SK-N-SH treated with all-trans-retinoic acid at 6 μM for 48 hours (cell line): ENCODE results near the gene DPT.

Experiments used
- ATAC-seq: fragments of 200-7000 bp; cut with Tn5 transposase; 3 replicates; pipeline ENCODE4 v1.9.1; 2020; ENCODE audit warnings: mild to moderate bottlenecking, moderate library complexity
- BACH2 ChIP-seq: fragments of 250-450 bp; sonication (Bioruptor Pico); IDR thresholded peaks from 2 replicates; pipeline ENCODE4 v1.9.0; 2021; ENCODE audit warnings: mild to moderate bottlenecking, borderline replicate concordance
- CREB5 ChIP-seq: fragments of 250-450 bp; sonication (Bioruptor Pico); IDR thresholded peaks from 2 replicates; pipeline ENCODE4 v1.5.1; 2020; ENCODE audit warnings: low read depth, mild to moderate bottlenecking, moderate library complexity
- CSDC2 ChIP-seq: fragments of 250-450 bp; sonication (Bioruptor Pico); IDR thresholded peaks from 2 replicates; pipeline ENCODE4 v1.5.0; 2020; ENCODE audit warnings: mild to moderate bottlenecking, moderate library complexity
- ESRRG ChIP-seq: fragments of 250-450 bp; sonication (Bioruptor Pico); IDR thresholded peaks from 2 replicates; pipeline ENCODE4 v1.6.1; 2021; ENCODE audit warnings: mild to moderate bottlenecking
- GLIS3 ChIP-seq: fragments of 250-450 bp; sonication (Bioruptor Pico); IDR thresholded peaks from 2 replicates; pipeline ENCODE4 v1.5.0; 2020; ENCODE audit warnings: mild to moderate bottlenecking, moderate library complexity
- ISL1 ChIP-seq: fragments of 250-450 bp; sonication (Bioruptor Pico); IDR thresholded peaks from 2 replicates; pipeline ENCODE4 v2.1.2; 2022; ENCODE audit warnings: mild to moderate bottlenecking, moderate library complexity
- OSR1 ChIP-seq: fragments of 250-450 bp; sonication (Bioruptor Pico); IDR thresholded peaks from 2 replicates; pipeline ENCODE4 v1.8.0; 2022; ENCODE audit warnings: moderate library complexity, mild to moderate bottlenecking, inconsistent platforms
- POU6F1 ChIP-seq: fragments of 250-450 bp; sonication (Bioruptor Pico); IDR thresholded peaks from 2 replicates; pipeline ENCODE4 v1.8.0; 2021; ENCODE audit warnings: low read depth, mild to moderate bottlenecking, moderate library complexity, borderline replicate concordance
- PPARA ChIP-seq: fragments of 250-450 bp; sonication (Bioruptor Pico); IDR thresholded peaks from 2 replicates; pipeline ENCODE4 v1.5.0; 2020; ENCODE audit warnings: mild to moderate bottlenecking, borderline replicate concordance
- RARB ChIP-seq: fragments of 250-450 bp; sonication (Bioruptor Pico); IDR thresholded peaks from 2 replicates; pipeline ENCODE4 v1.8.0; 2021; ENCODE audit warnings: mild to moderate bottlenecking, moderate library complexity
- SNAI2 ChIP-seq: fragments of 250-450 bp; sonication (Bioruptor Pico); IDR thresholded peaks from 2 replicates; pipeline ENCODE4 v1.5.0; 2020; ENCODE audit warnings: mild to moderate bottlenecking, moderate library complexity
- TCF4 ChIP-seq: fragments of 250-450 bp; sonication (Bioruptor Pico); IDR thresholded peaks from 2 replicates; pipeline ENCODE4 v1.8.0; 2021; ENCODE audit warnings: mild to moderate bottlenecking, moderate library complexity, borderline replicate concordance
- TOX ChIP-seq: fragments of 250-450 bp; sonication (Bioruptor Pico); IDR thresholded peaks from 2 replicates; pipeline ENCODE4 v1.8.0; 2021; ENCODE audit warnings: mild to moderate bottlenecking, moderate library complexity, borderline replicate concordance
- ZC3H10 ChIP-seq: fragments of 250-450 bp; sonication (Bioruptor Pico); IDR thresholded peaks from 2 replicates; pipeline ENCODE4 v1.5.1; 2021; ENCODE audit warnings: mild to moderate bottlenecking, moderate library complexity
- ZFP3 ChIP-seq: fragments of 250-450 bp; sonication (Bioruptor Pico); IDR thresholded peaks from 2 replicates; pipeline ENCODE4 v1.5.0; 2020; ENCODE audit warnings: mild to moderate bottlenecking, moderate library complexity
- ZFP30 ChIP-seq: fragments of 450-650 bp; formaldehyde crosslinking; IDR thresholded peaks from 2 replicates; pipeline ENCODE4 v1.5.0; 2022; ENCODE audit warnings: mild to moderate bottlenecking, moderate library complexity
- ZNF565 ChIP-seq: fragments of 450-650 bp; formaldehyde crosslinking; conservative IDR thresholded peaks from 2 replicates; pipeline ENCODE4 v1.5.0; 2020; ENCODE audit warnings: low read depth, mild to moderate bottlenecking, moderate library complexity
- ZNF70 ChIP-seq: fragments of 450-650 bp; formaldehyde crosslinking; IDR thresholded peaks from 2 replicates; pipeline ENCODE4 v1.5.0; 2020; ENCODE audit warnings: mild to moderate bottlenecking, moderate library complexity
- ZNF8 ChIP-seq: fragments of 450-650 bp; formaldehyde crosslinking; IDR thresholded peaks from 2 replicates; pipeline ENCODE4 v1.5.0; 2020; ENCODE audit warnings: mild to moderate bottlenecking, moderate library complexity
- TF ChIP-seq, protein P1 (sequence below): fragments of 250-450 bp; sonication (Bioruptor Pico); IDR thresholded peaks from 2 replicates; pipeline ENCODE4 v1.5.1; 2021; ENCODE audit warnings: mild to moderate bottlenecking, moderate library complexity
- TF ChIP-seq, protein P2 (sequence below): fragments of 250-450 bp; sonication (Bioruptor Pico); IDR thresholded peaks from 2 replicates; pipeline ENCODE4 v1.5.0; 2020; ENCODE audit warnings: mild to moderate bottlenecking, moderate library complexity
- TF ChIP-seq, protein P3 (sequence below): fragments of 250-450 bp; sonication (Bioruptor Pico); IDR thresholded peaks from 2 replicates; pipeline ENCODE4 v1.8.0; 2020; ENCODE audit warnings: mild to moderate bottlenecking, moderate library complexity, borderline replicate concordance

The DPT gene

DNA sequence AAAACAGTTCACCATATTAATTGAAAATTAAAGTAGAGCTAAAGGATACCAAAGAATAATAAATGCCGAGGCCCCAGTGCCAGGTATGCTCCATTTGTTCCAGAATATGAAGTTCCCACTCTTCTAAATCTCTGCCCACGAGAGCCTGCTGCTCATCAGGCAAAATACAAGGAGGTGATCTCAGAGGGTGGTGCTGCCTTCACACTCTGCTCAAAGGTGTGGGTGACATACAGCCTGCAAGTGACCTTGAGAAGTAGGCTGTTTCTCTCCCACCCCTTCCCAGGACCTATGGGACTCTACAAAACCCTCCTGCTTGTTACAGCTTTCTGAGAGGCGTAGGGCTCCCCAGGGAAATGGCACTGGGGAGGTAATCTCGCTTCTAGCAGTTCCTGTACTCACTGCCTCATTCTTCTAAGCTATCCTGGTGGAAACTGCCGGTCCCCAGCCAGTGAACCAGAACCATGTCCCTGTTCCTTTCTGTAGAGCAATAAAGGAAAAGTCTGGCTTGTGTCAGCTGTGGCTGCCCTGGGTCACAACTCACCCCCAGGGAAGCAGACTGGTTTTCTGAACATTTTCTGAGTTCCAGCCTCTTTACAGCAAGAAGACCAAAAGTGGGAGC lies 26.9 kb upstream of the DPT start:
- ATAC-seq: no peak
- TF ChIP-seq ZC3H10 (CRISPR knock-in tag) (no peak), ZNF565 (CRISPR knock-in tag) (no peak), TOX (CRISPR knock-in tag) (no peak), SNAI2 (CRISPR knock-in tag) (no peak), ISL1 (CRISPR knock-in tag) (no peak), BACH2 (CRISPR knock-in tag) (no peak), TCF4 (no peak), ZNF70 (CRISPR knock-in tag) (no peak), PPARA (CRISPR knock-in tag) (no peak), ZFP30 (CRISPR knock-in tag) (no peak), ESRRG (CRISPR knock-in tag) (no peak), CSDC2 (CRISPR knock-in tag) (no peak), CREB5 (CRISPR knock-in tag) (no peak)
- TF ChIP-seq, protein P1, sequence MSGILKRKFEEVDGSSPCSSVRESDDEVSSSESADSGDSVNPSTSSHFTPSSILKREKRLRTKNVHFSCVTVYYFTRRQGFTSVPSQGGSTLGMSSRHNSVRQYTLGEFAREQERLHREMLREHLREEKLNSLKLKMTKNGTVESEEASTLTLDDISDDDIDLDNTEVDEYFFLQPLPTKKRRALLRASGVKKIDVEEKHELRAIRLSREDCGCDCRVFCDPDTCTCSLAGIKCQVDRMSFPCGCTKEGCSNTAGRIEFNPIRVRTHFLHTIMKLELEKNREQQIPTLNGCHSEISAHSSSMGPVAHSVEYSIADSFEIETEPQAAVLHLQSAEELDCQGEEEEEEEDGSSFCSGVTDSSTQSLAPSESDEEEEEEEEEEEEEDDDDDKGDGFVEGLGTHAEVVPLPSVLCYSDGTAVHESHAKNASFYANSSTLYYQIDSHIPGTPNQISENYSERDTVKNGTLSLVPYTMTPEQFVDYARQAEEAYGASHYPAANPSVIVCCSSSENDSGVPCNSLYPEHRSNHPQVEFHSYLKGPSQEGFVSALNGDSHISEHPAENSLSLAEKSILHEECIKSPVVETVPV (CRISPR knock-in tag): no peak

GRCh38 chr1:168752171-168752832 lies 23.3 kb upstream of the DPT start:
- no peak for ATAC-seq
- TF ChIP-seq CSDC2 (CRISPR knock-in tag) (no peak), POU6F1 (CRISPR knock-in tag) (no peak), ESRRG (CRISPR knock-in tag) (no peak), OSR1 (CRISPR knock-in tag) (no peak), RARB (CRISPR knock-in tag) (no peak), ZNF8 (CRISPR knock-in tag) (no peak), ZFP3 (no peak), CREB5 (CRISPR knock-in tag) (no peak), ZNF565 (CRISPR knock-in tag) (no peak)
- TF ChIP-seq, protein P2, sequence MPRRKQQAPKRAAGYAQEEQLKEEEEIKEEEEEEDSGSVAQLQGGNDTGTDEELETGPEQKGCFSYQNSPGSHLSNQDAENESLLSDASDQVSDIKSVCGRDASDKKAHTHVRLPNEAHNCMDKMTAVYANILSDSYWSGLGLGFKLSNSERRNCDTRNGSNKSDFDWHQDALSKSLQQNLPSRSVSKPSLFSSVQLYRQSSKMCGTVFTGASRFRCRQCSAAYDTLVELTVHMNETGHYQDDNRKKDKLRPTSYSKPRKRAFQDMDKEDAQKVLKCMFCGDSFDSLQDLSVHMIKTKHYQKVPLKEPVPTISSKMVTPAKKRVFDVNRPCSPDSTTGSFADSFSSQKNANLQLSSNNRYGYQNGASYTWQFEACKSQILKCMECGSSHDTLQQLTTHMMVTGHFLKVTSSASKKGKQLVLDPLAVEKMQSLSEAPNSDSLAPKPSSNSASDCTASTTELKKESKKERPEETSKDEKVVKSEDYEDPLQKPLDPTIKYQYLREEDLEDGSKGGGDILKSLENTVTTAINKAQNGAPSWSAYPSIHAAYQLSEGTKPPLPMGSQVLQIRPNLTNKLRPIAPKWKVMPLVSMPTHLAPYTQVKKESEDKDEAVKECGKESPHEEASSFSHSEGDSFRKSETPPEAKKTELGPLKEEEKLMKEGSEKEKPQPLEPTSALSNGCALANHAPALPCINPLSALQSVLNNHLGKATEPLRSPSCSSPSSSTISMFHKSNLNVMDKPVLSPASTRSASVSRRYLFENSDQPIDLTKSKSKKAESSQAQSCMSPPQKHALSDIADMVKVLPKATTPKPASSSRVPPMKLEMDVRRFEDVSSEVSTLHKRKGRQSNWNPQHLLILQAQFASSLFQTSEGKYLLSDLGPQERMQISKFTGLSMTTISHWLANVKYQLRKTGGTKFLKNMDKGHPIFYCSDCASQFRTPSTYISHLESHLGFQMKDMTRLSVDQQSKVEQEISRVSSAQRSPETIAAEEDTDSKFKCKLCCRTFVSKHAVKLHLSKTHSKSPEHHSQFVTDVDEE: no peak

DNA sequence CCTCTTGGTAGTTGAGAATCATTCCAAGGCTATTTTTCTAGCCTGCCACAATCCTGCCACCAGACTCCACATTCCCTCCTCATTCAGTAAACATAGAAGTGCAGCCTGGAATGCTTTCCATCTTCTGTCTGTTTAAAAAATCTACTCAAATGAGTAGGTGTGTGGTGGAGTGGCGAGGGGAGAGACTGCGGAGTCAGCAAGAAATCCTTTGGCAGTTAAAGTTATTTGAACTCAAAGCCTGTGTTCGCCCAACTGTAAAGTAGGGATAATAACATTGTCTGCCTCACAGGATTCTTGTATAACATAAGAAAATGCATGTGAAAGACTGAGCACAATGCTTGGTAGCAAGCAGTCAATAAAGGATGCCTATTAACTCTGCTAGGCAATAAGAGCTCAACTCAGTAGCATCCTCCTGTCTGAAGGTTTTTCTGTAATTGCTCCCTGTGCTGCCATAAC lies 22.2 kb upstream of the DPT start:
- TF ChIP-seq, protein P3, sequence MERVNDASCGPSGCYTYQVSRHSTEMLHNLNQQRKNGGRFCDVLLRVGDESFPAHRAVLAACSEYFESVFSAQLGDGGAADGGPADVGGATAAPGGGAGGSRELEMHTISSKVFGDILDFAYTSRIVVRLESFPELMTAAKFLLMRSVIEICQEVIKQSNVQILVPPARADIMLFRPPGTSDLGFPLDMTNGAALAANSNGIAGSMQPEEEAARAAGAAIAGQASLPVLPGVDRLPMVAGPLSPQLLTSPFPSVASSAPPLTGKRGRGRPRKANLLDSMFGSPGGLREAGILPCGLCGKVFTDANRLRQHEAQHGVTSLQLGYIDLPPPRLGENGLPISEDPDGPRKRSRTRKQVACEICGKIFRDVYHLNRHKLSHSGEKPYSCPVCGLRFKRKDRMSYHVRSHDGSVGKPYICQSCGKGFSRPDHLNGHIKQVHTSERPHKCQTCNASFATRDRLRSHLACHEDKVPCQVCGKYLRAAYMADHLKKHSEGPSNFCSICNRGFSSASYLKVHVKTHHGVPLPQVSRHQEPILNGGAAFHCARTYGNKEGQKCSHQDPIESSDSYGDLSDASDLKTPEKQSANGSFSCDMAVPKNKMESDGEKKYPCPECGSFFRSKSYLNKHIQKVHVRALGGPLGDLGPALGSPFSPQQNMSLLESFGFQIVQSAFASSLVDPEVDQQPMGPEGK (CRISPR knock-in tag): no peak
- TF ChIP-seq GLIS3 (CRISPR knock-in tag) (no peak), ESRRG (CRISPR knock-in tag) (no peak)
- TF ChIP-seq, all 23 proteins: peak for 0
- ATAC-seq: peak; percentile 72
